ENCODE measurements around the gene BTBD9.

The BTBD9 gene

GRCh38 chr6:38310061-38310460 lies 329.7 kb downstream of the BTBD9 start:
- no peak for TF ChIP-seq CTCF (IDR thresholded peaks at IDR 0.05)

- TF ChIP-seq CTCF (IDR thresholded peaks at IDR 0.05), result no peak
Observed at GRCh38 chr6:38307740-38308139, 332.0 kb downstream of the BTBD9 start.

- TF ChIP-seq CTCF (IDR thresholded peaks at IDR 0.05), result no peak
Observed at GRCh38 chr6:38306931-38307330, 332.8 kb downstream of the BTBD9 start.

GRCh38 chr6:38305995-38306681 lies 333.6 kb downstream of the BTBD9 start:
- TF ChIP-seq CTCF (IDR thresholded peaks at IDR 0.05), result no peak

GRCh38 chr6:38302838-38303237 lies 336.9 kb downstream of the BTBD9 start:
- TF ChIP-seq CTCF (IDR thresholded peaks at IDR 0.05), result no peak

GRCh38 chr6:38302081-38302480 lies 337.6 kb downstream of the BTBD9 start:
- TF ChIP-seq CTCF (IDR thresholded peaks at IDR 0.05), result no peak

GRCh38 chr6:38290133-38290799 lies 349.5 kb downstream of the BTBD9 start:
- TF ChIP-seq CTCF (IDR thresholded peaks at IDR 0.05), result no peak
